Epithelial cell of proximal tubule (primary cell): ENCODE measurements around the gene SEC22C. TPM values are rescaled to one million over a fixed set of nuclear protein-coding genes. Genes with fewer than 3 reads are reported as not detected.
"Not testable (repeated sequence)": the region's sequence is repeated elsewhere in the genome, so short reads cannot be mapped to it uniquely, and the experiment has no call there.

Experiments used
- DNase-seq: peaks from one replicate; pipeline ENCODE4 v3.0.0-alpha.2; 2011; ENCODE audit warnings: low read depth
- H3K4me3 ChIP-seq: 2 replicates; pipeline ENCODE4 v1.5.1; 2011; ENCODE audit warnings: low read depth, mild to moderate bottlenecking, low read length
- total RNA-seq: library from RNA; depleted of rRNA; stranded (reverse); fragments of >200 nt; gene quantifications from 2 replicates; pipeline ENCODE4 v1.2.3, GENCODE V29; 2015
- TF ChIP-seq, protein P1 (sequence below): conservative IDR thresholded peaks from 2 replicates; pipeline ENCODE4 v1.5.1; 2012; ENCODE audit warnings: low read depth, mild to moderate bottlenecking, low read length

SEC22C gene
- total RNA-seq, 1 donor from 2014 or later: 40.8 TPM

- H3K4me3 ChIP-seq: no peak overlapping the region
- TF ChIP-seq, protein P1, sequence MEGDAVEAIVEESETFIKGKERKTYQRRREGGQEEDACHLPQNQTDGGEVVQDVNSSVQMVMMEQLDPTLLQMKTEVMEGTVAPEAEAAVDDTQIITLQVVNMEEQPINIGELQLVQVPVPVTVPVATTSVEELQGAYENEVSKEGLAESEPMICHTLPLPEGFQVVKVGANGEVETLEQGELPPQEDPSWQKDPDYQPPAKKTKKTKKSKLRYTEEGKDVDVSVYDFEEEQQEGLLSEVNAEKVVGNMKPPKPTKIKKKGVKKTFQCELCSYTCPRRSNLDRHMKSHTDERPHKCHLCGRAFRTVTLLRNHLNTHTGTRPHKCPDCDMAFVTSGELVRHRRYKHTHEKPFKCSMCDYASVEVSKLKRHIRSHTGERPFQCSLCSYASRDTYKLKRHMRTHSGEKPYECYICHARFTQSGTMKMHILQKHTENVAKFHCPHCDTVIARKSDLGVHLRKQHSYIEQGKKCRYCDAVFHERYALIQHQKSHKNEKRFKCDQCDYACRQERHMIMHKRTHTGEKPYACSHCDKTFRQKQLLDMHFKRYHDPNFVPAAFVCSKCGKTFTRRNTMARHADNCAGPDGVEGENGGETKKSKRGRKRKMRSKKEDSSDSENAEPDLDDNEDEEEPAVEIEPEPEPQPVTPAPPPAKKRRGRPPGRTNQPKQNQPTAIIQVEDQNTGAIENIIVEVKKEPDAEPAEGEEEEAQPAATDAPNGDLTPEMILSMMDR: no peak
- no peak for DNase-seq
Observed at GRCh38 chr3:42578054-42578453, 3.7 kb downstream of the SEC22C start.

DNA sequence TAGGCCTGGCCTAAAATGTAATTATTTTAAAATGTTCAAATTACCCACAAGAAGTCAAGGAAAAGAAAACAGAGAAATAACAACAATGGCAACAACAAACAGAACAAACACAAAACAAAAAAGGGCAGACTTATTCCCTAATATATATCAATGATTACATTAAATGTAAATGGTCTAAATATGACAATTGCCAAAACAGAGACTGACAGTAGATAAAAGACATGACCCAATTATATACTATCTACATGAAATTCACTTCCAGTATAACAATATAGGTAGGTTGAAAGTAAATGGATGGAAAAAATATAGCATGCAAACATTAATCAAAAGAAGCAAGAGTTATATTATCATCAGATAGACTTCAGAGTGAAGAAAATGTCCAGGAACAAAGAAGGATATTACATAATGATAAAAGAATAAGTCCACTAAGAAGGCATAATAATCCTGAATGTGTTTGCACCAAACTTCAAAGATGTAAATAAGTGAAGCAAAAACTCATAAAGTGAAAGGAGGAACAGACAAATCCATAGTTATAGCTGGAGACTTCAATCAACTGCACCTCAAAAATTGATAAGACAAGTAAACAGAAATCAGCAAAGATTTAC, 6.5 kb downstream of the SEC22C start:
- TF ChIP-seq, protein P1: no peak
- no peak overlapping the region for H3K4me3 ChIP-seq
- DNase-seq: no peak

GRCh38 chr3:42572278-42572677, 9.5 kb downstream of the SEC22C start:
- no peak for DNase-seq
- TF ChIP-seq, protein P1: peak; percentile 77
- no peak overlapping the region for H3K4me3 ChIP-seq

GRCh38 chr3:42569593-42570142, 12.1 kb downstream of the SEC22C start:
- H3K4me3 ChIP-seq: no peak overlapping the region
- TF ChIP-seq, protein P1: no peak
- no peak for DNase-seq

- no peak for DNase-seq
- H3K4me3 ChIP-seq: no peak overlapping the region
- TF ChIP-seq, protein P1: no peak
Observed at GRCh38 chr3:42562047-42562907, 19.5 kb downstream of the SEC22C start.

- TF ChIP-seq, protein P1: peak; percentile 11
- H3K4me3 ChIP-seq: no peak overlapping the region
- no peak for DNase-seq
Observed at GRCh38 chr3:42557854-42558253, 23.9 kb downstream of the SEC22C start.

GRCh38 chr3:42556817-42557216, 24.9 kb downstream of the SEC22C start:
- not testable (repeated sequence) for DNase-seq, H3K4me3 ChIP-seq
